A549 treated with AZD9567 at 1 μM for 4 hours (cell line): ENCODE results near the gene CST5. TPM values are rescaled to one million over a fixed set of nuclear protein-coding genes. Genes with fewer than 3 reads are reported as not detected.

Experiments used
- total RNA-seq: library from RNA; stranded (reverse); fragments of 200-300 nt; extraction: Qiagen RNA extraction; gene quantifications from 5 replicates; pipeline ENCODE4 v1.2.3, GENCODE V29; 2022; ENCODE audit not compliant: insufficient read depth

Gene CST5, protein sequence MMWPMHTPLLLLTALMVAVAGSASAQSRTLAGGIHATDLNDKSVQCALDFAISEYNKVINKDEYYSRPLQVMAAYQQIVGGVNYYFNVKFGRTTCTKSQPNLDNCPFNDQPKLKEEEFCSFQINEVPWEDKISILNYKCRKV
- total RNA-seq: not detected in 5 replicates

DNA sequence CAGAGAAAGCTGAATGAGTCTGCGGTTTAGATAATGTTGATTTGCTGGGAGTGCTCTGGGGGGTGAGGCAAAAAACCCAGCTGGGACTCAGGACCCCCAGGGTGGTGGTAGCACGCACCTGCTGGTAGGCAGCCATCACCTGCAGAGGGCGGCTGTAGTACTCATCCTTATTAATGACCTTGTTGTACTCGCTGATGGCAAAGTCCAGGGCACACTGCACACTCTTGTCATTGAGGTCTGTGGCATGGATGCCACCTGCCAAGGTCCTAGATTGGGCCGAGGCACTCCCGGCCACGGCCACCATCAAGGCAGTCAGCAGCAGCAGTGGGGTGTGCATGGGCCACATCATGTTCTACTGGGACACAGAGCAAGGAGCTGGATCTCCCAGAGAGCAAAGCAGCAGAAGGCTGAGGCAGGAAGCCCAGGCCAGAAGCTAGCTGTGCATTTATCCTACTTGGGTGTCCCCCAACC, at the start of gene CST5:
TSS of gene CST5 (minus strand) at position 421 of the 471 bp plus-strand sequence. CDS start at position 349, 72 bp downstream.

DNA sequence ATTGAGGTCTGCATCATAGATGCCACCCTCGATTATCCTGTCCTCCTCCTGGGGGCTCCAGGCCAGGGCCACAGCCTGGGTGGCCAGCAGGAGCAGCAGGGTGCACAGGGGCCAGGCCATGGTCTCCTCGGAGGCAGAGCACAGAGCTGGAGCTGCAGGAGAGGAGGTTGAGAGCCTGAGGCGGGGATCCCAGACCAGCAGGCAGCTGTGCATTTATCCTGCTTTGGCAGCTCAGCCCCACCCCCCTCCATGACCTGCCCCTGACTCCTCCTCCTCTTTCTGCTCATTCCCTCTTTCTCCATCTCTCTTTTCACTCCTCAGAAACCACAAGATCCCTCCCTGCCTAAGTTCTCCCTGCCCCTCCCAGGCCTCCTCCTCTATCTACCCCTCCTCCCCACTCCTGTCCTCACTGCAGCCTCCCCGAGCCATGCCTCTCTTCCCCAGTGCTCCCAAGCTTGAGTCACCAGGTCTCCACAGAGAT, 53.0 kb downstream of the CST5 start, which contains the start of gene CST2:
TSS of gene CST2 (minus strand) at position 189 of the 481 bp plus-strand sequence. CDS start at position 120, 69 bp downstream.

Other genes starting within 250 kb of the CST5 start
- gene CST3, start 241.8 kb downstream of the CST5 start, total RNA-seq: 219 to 405 TPM (median 397 TPM) in 5 replicates
- not detected in 5 replicates for gene CST4, start 190.7 kb downstream of the CST5 start, total RNA-seq
- 0.68 to 1.3 TPM (median 0.89 TPM) in 4 of 5 replicates, not detected in the other for gene CST1, start 128.8 kb downstream of the CST5 start, total RNA-seq
- gene CST2, start 53.0 kb downstream of the CST5 start, total RNA-seq: 0.55 to 0.87 TPM (median 0.74 TPM) in 4 of 5 replicates, not detected in the other
- gene GGTLC1, start 109.0 kb upstream of the CST5 start, total RNA-seq: not detected in 5 replicates